GM18858 (cell line): ENCODE measurements around the gene PDZD2.
"Not testable (repeated sequence)": the region's sequence is repeated elsewhere in the genome, so short reads cannot be mapped to it uniquely, and the experiment has no call there.

Experiments
- ATAC-seq: cut with Tn5 transposase; IDR thresholded peaks from one replicate; pipeline ENCODE4 v1.9.1; 2021; ENCODE audit not compliant: unreplicated experiment

Gene PDZD2

DNA sequence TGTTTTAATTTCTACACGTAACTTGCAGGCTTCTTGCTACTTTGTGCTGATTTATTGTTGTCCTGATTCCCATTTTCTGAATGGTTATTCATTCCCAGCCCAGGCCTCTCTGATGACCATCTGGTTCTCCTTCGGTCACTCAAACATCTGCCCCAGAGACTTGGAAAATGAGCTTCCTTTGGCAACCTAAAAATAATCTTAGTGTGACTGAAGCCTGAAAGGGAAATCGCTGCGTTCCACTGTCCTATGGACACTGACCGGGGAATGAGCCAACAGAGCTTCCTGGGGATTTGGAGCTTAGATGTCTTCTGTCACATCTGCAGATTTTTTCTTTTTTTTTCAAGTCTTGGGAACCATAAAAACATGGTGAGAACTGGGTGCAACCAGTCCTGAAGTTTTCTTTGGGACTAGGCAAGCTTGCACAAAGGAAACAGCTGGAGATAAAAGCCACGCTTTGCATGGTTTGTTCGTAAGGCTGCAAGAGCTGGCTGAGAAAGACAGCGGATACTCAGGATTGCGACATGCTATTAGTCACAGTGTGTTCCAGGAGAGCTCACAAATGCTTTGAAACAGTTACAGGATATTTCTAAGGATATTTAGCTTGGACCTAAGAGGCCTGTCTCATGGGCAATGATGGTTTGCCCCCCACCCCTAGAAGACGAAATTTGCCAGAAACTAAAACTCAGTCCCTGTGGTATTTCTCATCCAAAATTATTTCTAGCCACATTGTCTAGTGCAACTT, 389.0 kb downstream of the PDZD2 start:
- ATAC-seq = no peak

DNA sequence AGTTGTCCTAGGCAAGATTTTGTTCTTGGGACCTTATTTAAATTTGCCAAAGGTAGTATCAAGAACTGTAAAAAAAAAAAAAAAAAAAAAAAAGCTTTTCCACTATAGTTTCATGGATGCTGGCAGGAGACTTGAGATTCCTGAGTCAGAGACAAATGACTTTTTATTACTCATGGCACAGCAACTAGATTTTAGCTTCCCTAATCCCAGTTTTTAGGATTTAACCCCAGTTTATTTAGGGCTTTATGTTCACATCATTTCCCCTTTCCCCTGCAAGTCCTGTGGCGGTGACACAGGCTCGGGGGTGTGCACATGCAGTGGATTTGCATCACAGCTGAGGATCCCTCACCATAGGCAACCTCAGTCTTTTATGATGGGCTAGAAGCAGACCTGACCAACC, 390.3 kb downstream of the PDZD2 start:
- ATAC-seq = no peak

DNA sequence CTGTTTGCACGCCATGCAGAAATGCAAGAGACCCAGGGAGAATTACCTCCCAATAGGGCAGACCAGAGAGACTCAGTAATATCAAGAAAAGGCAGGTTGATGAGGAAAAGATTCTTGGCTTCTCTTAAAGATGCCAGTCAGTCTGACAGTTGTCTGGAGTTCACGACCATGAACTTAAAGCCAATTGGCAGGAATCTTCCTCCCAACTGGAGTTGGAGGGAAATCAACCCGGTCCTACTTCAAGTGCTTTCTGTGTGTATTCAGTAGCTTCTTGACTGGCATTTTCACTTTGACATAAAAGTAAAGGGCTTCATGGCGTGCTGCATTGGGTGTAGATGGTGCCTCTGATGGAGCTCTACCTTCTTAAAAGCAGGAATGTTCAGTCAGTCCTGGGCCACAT, 390.9 kb downstream of the PDZD2 start:
- no peak for ATAC-seq

DNA sequence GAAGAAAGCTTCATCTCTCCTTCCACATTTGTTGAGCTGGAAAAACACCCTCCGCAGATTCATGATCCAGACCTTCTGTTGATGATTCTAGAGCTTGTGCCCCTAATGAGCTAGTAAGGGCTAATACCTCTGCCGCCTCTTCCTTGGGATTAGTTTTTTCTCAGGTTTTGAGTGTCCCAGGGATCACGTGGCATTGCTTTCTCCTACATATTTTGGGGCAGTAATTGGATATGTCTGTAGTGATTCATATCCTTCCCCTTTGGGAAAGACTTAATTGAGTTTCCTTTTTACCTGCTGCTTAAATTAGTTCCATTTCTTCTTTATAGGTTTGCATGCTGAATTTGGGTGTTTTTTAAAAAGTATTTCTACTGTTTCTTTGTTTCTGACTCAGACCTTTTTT, 391.3 kb downstream of the PDZD2 start:
- no peak for ATAC-seq

DNA sequence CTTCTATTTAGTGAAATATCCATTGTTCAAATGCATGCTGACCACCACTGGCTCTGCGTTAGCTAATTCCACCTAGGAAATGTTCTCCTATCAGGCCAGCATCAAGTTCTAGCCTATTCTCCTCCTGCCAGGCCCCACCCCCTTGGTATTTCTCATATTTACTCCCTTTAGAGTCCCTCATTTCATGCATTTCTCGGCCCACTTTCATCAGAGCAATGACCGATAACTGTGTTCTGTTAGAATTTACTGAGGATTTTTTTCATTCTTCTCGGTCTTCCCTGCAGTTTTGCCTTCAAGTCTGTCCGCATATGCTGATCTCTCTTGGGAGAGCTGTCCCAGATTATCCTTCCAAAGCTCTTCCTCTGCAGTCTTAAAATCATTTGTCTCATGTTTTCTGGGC, 391.8 kb downstream of the PDZD2 start:
- no peak for ATAC-seq

DNA sequence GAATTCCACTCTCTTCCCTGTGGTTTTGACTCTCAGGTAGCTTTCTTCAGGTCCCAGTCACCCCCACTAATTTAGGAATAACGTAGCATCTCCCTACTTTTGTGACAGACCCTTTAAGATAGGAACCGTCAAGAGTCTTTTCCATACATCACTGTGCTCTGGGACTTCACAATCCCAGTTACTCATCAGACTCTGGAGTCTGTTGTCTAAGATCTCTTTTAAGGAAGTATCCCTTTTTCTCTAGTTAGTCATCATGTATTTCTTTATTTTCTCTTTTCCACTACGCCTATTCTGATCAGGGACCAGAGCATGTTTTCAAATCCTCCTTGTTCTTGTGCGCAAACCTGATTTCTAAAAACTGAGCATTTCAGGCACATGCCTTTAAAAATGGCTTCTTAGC, 392.2 kb downstream of the PDZD2 start:
- no peak for ATAC-seq

DNA sequence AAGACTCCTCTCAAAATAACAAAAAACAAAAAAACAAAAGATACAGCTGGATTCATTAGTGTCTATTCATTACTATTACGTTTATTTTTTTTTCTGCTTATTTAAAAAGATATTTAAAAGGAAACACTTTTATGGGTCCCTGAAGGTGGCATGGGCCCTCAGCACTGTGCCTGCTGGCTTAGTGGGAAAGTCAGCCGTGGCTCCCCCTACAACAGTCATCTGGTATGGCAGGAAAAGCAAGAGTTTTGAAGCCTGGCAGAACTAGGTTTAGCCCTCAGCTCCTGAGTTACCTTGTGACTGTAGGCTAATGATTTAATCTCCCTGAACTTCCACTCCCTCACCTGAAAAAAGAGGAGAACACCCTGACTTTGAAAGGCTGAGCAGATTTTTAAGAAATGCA, 399.6 kb downstream of the PDZD2 start:
- no peak for ATAC-seq

DNA sequence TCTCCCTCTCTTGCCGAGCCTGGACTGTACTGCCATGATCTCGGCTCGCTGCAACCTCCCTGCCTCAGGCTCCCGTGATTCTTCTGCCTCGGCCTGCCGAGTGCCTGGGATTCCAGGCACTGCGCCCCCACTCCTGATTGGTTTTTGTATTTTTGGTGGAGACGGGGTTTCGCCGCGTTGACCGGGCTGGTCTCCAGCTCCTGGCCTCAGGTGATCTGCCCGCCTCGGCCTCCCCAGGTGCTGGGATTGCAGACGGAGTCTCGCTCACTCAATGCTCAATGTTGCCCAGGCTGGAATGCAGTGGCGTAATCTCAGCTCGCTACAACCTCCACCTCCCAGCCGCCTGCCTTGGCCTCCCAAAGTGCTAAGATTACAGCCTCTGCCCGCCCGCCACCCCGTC, 400.2 kb downstream of the PDZD2 start:
- ATAC-seq = not testable (repeated sequence)

DNA sequence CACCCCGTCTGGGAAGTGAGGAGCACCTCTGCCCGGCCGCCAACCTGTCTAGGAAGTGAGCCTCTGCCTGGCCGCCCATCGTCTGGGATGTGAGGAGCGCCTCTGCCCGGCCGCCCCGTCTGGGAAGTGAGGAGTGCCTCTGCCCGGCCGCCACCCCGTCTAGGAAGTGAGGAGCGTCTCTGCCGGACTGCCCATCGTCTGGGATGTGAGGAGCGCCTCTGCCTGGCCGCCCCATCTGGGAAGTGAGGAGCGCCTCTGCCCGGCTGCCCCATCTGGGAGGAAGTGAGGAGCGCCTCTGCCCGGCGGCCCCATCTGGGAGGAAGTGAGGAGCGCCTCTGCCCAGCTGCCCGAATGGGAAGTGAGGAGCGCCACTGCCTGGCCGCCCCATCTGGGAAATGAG, 400.7 kb downstream of the PDZD2 start:
- ATAC-seq = not testable (repeated sequence)

DNA sequence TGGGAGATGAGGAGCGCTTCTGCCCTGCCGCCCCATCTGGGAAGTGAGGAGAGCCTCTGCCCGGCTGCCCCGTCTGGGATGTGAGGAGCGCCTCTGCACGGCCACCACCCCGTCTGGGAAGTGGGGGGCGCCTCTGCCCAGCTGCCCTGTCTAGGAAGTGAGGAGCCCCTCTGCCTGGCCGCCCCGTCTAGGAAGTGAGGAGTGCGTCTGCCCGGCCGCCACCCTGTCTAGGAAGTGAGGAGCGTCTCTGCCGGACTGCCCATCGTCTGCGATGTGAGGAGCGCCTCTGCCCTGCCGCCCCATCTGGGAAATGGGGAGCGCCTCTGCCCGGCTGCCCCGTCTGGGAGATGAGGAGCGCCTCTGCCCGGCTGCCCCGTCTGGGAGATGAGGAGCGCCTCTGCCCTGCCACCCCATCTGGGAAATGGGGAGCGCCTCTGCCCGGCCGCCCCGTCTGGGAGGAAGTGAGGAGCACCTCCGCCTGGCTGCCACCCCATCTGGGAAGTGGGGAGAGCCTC, 401.3 kb downstream of the PDZD2 start:
- not testable (repeated sequence) for ATAC-seq

DNA sequence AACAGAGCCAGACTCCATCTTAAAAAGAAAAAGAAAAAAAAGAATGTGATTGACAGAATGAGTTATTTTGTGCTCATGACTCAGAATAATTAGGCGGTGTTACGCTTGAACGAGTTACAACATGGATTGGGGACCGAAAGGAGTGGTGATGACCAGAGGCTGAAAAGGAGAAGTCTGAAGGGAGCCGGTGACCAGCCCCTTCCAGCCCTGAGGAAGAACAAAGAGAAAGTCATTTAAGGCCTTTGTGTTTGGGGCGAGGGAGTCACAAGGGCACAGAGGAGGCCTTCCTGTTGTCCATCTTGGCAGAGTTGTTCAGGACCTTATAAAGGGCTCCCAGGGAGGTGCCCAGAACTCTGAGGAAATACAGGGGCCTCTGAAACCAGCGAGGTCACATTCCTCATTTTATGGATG, 403.6 kb downstream of the PDZD2 start:
- ATAC-seq = no peak

DNA sequence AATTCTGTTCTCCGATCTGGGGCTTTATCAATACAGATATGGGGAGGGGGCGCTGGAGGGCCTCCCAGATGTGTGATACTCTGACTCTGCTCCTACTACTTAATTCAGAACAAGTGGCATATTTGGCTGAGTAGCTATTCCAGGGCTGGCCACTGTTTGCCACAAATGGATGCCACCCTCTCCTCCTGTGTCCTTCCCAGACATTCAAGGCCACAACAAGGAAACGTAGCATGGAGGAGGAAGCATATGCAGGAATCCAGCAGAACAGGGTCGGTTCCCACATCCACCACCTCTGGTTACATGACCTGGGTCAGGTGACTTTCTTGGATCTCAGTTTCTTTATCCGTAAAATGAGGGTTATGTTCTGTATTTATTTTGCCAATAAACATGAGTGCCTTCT, 404.2 kb downstream of the PDZD2 start:
- ATAC-seq = no peak

DNA sequence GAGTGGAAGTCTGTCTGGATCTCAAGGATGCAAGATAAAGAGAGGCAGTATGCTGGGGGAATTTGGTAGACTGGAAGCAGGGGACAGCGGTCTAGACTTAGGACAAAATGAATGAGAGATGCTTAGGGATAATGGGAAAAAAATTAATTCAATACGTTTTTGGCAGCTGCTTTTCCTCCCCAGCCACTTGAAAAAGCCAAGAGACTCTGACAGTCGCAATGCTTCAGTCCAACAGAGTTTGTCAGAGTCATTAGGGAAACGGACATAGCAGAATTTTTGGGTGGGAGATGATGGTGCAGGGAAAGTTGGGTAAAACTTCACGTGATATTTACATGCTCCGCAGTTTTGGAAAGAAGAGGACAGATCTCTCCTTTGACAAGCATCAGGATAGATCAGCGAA, 405.5 kb downstream of the PDZD2 start:
- no peak for ATAC-seq

DNA sequence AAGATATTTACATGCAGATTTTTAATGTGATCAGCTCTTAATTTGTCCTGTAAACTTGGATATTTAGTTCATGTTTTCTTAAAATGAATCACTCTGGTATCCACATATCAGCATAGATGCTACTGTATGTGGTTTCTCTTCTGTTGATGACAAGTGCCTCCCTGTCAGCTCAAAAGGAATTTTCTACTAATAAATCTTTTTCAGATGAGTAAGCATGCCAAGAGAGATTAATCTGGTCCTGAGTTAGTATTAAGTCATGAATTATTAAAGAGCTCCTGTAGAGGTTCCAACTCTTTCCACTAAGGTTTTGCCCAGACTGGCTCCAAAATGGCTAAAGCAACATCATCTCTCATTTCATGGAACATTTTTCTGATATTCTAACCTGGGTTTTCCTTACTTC, 406.0 kb downstream of the PDZD2 start:
- ATAC-seq = no peak

DNA sequence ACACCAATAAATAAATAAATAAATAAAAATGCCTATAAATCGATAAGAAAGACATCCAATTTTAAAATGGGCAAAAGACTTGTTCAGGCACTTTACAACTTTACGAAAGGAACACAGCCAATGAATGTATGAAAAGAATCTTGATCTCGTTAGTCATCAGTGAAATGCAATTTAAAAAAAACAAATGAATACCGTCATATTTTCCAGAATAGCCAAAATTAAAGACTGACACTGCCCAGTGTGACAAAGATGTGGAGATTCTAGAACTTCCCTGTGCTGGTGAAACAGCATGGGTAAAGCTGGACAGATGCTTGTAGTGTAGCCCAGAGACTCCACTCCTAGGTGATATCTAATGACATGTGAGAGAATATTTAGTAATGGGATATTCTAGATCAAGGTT, 408.1 kb downstream of the PDZD2 start:
- no peak for ATAC-seq

DNA sequence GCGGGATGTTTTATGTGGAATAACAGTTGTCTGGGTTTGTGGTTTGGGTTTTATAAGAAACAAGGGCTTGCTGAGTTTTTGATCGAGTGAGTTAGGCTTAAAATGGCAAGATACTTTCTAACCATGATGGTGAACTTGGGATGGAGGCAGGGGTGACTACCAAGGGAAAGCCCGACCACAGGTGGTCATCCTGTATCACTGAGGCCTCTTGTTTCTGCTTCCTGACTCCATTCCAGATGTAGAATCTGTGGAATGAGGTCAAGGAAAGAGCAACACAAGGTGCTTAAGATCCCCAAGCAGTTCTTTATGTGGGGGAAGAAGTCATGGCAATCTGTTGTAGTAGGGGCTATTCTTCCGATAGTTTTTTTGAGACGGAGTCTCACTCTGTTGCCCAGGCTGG, 412.9 kb downstream of the PDZD2 start:
- no peak for ATAC-seq

DNA sequence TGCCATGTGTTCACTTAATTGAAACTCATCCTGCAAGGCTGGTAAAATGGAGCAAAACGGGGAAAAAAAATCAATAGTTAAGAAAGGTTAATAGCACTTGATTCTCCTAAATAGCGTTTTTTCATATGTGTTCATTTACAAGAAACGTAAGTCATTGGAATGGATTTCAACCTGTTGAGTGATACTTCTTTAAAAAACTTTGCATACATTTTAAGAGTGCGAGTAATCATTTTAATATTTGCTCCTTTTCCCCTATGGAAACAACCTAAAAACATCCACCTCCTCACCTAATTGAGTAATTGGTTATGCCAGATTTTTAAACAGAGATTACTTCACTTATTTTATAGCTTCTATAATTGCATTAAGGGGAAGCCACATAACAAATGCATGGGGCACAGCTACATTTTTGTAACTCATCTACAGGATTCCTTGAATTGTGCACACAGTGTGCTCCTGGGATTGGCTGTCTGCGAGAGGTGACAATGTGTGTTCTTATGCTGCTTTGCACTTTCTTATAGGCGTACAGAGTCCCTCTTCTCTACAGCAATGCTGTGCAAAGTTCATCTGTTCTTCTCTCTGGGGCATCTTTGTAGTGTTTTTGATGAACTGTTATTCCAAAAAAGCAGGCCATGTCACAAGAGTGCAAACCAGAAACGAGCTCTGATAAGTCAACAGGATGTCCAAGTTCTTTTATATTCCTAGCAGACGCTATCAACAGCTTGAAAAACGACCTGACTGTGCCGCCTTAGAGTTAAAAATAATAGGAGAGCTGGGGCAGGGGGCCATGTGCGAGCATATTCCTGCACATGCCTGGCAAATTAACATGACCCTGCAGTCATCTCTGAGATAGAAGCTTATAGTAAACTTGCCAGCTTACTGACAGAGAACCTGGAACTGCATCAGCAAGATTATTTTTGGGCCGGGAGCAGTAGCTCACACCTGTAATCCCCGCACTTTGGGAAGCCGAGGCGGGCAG, 417.2 kb downstream of the PDZD2 start:
- ATAC-seq = no peak

DNA sequence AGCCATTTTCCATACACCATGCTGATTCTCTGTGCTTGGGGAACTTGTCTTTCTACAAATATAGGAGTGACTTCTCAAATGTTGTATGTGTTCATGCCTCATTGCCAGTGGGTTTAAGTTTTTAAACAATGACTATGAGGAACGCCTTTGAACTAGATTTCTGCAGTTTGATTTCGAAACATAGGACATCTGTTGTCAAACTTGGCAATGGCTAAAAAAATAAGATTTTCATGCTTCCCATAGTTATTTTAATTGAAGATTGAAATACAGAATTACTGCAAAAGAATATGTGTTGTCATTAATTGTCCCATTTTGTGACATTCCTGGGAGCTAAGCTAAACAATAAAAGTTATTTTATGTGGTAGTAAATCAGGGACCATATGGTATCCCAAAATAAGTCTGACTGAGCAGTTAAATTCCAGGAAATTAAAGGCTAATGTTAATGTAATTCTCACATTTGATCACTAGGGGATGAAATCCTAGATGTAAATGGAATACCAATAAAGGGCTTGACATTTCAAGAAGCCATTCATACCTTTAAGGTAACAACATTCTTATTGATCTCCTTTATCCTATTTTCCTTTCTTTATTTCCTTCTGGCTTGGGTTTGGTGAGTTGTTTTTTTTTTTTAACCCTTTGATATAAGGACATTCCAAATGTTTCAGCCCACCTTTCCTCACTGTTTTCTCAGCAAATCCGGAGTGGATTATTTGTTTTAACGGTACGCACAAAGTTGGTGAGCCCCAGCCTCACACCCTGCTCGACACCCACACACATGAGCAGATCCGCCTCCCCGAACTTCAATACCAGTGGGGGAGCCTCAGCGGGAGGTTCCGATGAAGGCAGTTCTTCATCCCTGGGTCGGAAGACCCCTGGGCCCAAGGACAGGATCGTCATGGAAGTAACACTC, 418.5 kb downstream of the PDZD2 start:
- ATAC-seq = no peak

DNA sequence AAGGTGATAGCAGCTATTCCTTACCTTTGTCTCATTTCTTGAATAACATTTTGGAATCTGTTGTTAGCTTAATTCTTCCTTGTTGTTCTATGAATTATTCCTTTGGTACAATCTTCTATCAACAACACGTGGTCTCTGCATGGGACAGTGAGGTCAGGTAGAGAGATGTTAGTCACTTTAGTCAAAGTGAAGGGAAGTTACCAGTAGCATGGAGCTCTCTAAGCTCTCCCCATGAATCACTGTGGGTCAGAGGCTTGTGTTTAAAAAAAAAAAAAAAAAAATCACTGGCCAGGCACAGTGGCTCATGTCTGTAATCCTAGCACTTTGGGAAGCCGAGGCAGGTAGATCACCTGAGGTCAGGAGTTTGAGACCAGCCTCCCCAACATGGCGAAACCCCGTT, 419.2 kb downstream of the PDZD2 start:
- ATAC-seq = no peak

DNA sequence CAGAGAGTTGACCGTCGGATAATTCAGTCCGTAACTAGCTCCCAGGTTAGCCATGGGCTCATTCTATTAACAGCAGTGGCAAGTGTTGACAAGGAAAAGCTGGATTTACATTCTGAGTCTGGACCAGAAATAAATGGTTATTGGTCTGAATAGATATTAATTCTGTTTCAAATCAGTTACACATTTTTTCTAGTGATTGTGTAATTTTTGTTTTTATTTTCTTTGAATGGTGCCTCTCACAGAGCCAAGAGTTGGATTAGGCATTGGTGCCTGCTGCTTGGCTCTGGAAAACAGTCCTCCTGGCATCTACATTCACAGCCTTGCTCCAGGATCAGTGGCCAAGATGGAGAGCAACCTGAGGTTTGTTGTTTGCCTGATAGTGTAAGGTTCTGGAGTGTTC, 420.1 kb downstream of the PDZD2 start:
- ATAC-seq = no peak
